ENCODE measurements around the gene MKX.

MKX gene, protein sequence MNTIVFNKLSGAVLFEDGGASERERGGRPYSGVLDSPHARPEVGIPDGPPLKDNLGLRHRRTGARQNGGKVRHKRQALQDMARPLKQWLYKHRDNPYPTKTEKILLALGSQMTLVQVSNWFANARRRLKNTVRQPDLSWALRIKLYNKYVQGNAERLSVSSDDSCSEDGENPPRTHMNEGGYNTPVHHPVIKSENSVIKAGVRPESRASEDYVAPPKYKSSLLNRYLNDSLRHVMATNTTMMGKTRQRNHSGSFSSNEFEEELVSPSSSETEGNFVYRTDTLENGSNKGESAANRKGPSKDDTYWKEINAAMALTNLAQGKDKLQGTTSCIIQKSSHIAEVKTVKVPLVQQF

DNA sequence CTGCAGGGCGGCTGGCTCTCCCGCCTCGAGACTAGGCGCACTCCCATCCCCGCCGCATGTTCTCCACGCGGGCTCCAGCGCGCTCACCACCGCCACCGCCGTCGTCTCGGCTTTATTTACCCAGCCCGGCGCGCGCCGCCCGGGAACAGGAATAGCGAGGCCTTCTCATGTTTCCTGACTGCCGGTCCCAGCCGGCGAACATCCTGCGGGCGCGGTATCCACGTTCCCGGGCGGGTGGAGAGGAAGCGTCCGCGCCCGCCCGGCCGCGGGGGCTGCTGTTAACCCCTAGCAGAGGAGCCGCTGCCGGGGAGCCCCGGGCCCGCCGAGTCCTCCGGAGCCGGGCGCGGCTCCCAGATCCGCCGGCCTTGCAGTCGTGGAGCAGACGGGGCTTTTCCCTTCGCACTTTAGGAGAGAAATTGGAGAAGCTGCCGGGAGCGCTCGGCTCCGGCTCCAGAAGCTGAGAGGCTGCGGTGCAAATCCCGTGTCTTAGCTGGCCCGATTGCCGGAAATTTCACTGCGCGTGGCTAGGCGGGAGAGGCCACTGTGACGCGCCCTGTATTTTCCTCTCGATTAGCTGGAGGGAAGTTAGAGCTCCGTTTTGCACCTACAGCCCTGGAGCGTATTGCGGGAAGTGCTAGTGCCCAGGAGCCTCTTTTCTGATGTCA is at the start of gene MKX:
TSS of gene MKX (minus strand) at position 88 of the 665 bp plus-strand sequence. CDS start 2,404 bp downstream, outside the sequence.
- peak; percentile 11 to 44 (median 20) for DNase-seq

DNA sequence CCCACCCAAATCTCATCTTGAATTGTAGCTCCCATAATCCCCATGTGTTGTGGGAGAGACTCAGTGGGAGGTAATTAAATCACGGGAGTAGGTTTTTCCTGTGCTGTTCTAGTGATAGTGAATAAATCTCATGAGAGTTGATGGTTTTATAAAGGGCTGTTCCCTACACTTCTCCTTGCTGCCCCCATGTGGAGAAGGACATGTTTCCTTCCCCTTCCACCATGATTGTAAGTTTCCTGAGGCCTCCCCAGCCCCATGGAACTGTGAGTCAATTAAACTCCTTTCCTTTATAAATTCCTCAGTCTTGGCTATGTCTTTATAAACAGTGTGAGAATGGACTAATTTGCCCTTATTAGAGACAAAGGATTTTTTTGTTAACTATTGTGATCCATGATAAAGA is 48.5 kb upstream of the MKX start:
- no peak for DNase-seq

DNA sequence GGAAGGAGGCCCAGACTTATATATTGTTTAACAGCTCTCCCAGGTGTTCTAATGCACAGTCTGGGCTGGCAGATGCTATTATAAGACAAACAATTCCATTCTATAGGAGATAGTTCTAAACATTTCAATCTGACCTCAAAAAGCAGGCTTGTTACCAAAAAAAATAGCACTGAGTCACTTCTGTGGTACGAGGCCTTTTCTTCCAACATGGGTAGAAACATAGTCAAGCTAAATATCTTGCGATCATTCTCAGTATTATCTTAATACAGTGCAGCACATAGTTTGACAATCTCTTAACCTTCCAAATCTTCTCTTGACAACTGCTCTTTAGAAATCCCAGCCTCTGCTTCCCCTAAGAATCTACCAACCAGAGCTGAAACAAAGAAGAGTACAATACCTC is 46.6 kb upstream of the MKX start:
- DNase-seq, result no peak

DNA sequence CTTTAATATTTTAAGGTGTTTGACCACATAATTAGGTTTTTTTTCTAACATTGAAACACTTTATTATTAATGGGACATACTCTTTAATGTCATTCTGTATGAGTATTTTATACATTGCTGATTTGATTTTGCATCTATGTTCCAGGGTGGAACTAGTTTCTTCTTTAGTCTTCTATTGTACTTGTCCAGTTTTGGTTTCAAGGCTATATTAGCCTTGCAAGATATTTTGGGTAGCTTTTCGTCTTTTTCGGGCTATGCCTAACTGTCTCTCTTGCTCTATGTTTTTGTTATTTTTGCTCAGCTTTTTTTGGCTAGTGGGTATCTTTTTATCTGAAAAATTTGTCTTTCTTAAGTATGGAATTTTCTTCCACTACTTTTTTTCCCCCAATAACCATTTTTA is 38.7 kb upstream of the MKX start:
- DNase-seq, result no peak

DNA sequence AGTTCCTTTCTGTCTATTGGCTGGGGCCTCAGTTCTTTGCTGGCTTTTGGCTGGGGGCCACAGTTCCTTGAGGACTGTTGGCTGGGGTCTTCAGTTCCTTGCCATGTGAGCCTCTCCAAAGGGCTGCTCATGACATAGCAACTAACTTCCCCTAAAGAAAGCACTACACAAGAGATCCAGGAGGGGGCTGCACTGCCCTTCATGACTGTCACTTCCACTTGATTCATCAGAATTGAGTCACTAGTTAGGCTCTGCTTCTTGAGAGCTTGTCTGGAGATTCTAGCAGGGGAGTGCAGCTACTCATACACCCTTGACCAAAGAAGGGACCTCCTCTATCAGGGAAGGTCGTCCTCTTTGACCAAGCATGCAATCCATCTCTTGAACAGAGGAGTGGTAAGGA is 38.0 kb upstream of the MKX start:
- peak in 3 of 6 experiments; percentile 5 to 39 (median 6) for DNase-seq

DNA sequence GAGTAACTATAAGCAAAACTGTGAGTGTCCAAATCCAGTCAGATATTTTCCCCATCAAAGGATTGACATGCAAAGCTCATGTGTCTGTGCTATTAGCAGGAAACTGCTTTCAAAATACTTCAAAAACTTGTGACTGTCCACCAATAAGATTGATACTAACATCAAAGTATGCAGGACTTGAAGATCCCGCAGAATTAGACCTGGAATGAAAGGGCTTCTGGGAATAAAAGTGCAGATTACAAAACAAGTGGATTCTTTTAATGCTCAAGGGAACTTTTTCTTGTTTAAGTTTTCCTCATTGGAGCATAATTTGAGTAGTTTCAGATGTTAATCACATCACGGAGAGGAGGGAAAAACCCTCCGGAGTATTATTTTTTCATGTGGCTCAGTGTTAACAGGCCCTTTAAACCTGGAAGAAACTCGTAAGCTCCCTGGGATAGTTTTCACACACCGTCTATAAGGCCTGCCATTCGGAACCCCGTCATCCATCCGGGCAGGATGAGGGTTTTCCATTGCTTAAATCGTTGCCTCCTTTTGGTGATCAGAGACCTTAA is 33.9 kb upstream of the MKX start:
- no peak for DNase-seq

DNA sequence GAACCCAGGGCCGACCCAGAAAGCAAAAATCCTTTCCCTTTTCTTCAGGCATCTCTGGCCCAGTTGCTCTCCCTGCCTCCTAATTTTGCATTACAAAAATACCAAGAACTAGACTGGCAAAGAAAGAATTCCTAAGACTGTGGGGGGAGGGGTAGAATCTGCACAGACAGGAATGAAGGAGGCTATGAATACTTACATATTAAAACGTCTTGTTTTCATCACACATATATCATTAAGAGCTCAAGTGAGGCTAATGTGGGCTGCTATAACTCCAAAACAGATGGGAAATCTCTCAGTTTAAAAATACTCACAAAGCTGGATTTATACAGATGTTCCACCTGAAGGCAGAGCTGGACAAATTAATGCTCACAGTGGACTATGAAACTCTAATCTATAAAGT is 29.2 kb upstream of the MKX start:
- no peak for DNase-seq

DNA sequence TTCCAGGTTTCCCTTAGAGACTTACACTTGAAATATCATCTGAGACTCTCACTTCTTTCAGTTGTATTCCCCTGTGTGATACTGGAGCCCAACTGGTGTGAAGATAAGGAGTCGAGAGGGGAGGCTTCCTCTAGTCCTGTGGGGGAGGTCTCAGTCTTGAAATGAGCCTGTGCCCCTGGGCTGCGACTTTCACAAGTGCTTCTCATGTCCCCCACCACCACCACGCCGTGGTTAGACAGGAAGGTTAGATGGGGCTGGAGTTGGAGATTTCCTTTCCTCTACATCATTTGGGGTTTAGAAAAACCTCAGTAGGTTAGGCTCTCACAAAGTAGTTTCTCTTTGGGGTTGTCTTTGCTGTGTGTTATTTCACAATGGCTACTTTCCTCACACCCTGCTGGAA is 25.6 kb upstream of the MKX start:
- DNase-seq, result no peak

DNA sequence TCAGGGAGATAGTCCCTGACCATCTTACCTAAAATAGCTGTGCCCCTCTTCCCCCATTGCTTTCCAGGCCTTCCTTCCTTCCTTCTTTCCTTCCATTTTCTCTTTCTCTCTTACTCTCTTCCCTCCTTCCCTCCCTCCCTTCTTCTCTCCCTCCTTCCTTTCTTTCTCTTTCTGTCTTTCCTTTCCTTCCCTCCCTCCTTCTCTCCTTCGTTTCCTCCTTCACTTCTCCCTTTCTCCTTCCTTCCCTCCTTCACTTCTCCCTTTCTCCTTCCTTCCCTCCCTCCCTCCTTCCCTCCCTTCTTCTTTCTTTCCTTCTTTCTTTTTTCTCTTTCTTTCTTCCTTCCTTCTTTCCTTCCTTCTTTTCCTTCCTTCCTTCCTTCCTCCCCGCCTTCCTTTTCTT is 24.6 kb upstream of the MKX start:
- DNase-seq, result no peak

DNA sequence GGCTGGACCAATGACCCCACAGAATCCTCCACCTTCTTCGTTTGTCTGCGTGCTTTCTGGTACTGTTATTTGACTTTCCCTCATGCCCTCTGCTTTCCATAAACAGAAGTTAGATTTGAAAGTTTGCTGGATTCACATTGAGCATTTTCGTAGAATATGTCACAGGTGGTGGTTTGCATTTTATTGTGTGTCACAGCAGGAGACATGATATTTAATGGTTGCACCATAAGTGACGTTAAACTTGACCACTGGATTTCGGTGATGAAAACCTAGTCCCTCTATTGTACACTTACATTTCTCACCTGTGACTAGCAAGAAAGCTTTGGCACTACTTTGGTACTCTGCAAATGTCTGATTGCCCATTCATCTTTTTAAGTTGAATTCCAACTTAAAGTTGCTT is 15.2 kb upstream of the MKX start:
- no peak for DNase-seq

DNA sequence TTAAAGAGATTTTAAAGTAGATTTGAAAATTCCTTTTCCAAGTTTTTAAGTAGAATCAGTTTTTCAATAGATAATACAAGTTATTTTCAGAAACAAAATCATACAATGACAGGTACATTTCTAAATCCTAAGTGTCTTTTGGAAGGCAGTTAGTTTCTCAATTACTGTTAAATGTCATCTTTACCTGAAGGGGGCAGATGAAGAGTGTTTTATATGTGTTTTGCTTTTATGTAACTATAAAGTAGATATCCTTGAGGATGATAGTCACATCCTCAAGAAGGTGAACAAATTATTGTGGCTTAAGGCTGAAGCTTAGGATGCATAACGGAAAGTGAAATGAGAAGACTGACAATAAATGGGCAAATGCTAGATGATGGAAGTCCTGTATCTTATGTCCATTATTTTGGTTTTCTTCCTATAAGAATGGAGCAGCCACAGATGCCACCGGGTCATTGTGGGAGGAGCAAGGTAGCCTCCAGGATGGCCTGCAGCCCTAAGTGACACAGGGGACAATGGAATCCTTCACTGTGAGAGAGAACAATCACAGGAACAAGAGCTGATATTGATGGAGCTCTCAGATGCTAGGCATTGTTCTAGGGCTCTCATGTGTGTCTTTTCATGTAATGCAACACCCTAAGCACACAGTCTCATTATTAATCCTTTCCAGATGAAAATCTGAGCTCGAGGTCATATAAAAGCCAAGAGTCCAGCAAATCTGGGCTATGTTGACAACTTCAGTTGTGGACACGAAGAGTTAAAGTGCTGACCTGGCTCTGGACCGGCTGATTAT is 14.1 kb upstream of the MKX start:
- DNase-seq, result no peak

DNA sequence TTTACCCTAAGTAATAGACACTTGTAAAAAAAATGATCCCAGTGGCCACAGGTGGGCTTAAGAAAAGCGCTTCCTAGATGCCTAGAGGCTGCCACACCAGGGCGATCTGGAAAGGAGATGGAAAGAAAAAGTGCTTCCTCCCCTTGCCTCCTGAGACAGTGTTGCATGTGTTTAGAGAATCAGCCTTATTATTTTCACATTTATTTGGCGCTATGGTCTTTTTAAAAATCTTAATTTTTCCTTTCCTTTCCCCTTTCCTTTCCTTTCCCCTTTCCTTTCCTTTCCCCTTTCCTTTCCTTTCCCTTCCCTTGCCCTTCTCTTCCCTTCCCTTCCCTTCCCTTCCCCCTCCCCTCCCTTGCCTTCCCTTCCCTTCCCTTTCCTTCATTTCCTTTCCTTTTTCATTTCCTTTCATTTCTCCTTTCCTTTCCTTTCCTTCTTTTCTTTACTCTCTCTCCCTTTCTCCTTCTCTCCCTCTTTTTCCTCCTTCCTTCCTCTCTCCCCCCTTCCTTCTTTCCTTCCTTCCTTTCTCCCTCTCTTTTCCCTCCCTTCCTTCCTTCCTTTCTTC is 7.1 kb upstream of the MKX start:
- DNase-seq, result no peak

DNA sequence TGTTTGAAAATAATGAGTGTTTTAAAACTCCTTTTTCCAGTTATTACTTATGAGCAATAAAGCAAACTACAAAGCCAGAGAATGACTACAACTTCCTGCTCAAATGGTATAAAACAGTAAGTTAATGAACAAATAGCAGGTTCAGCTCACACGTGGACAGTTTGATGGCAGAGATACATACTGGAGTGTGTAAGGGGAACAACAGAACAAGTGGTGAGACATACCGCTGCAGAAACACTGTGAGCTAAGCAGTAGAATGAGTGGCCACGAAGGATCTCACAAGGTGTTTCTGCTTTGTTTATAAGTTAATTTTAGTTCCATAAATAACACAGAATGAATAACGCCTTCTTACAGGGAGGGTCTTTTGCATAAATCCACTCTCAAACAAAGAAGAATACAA is 3.0 kb upstream of the MKX start:
- no peak for DNase-seq

DNA sequence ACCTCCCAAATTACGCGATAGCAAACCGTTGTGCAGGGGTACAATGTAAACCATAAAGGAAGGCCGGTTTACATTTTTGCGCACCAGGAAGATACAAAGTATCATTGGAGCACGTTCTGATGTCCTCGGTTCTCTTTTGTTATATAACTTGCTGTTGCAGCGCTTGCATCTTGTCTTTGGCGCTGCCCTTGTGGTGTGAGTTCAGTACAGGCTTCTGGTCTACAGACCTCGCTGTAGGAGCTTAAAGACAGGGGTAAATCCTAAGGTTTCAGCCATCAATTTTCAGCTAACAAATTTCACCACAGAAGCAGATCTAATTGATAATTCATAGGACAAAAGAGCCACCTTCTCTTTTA is 1.5 kb upstream of the MKX start:
- DNase-seq, result no peak

DNA sequence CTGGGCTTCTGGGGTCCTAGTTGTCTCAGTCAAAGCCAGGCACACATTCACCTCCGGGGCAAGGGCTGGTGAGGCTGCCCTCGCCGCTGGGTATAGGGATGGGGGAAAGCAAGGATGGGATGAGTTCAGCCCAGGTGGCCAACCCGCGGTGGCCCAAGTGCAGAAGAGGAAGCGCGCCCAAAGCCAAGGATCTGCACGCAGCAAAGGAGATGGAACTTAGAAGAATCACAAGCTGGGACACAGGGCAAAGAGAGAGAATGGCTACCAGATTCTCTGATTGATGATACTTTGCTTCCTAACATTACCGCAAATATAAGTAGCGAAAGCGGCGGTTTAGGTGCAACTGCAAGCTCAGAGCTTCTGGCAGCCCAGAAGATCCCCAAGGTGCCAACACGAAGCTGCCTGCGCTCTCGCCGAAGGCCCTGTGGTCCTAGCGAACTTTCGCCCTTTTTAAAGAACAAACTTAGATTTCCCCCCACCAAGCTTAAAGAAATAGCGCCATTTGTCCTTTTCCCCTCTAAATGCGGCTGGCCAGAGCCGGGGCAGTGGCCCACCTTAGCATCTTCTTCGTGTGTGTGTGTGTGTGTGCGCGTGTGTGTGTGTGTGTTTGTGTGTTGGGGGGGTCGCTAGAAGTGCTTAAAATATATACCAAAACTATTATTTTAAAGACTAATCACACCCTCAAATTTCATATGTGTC is 927 bp upstream of the MKX start:
- DNase-seq, result no peak

DNA sequence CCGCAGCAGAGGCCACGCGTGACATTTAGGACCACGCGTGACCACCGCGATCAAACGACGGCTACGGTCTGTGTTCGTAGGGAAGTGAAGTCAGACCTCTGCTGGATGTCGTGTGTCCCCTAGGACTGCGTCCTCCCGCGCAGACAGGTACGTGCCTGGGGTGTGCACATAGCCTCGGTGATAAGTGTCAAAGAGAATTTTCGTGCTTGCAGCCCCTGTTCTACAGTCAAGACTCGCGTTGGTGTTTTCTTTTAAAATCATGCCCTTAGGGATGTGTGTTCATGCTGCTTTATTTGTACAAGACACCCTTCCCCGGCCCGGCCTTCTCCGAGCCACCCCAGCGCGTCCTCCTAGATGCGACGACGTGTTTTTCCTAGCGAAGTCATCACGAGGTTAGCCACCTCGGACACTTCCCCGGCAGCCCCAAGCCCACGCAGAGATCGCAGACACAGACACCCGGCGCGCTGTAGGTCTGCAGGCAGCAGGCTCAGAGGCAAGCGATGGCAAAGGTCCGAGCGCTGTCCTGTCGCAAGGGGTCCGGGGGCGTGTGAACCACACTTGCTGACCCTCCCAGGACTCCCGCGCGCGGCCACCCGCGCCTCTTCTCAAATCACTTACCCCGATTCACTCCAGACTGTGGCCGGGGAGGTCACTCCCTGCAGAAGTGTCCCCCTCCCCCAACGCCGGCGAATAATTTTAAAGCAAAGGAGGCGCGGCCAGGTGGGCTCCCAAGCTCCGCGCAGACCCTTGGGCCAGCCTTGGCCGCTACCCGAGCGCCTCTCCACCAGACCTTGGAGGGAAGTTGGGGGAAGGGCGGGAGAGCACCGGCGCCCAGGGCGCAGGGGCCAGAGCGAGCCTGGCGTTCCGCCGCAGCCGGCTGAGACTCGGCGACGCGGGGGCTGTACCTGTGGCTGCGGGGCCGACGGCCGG is 552 bp downstream of the MKX start:
- DNase-seq, result peak in 3 of 6 experiments; percentile 18 to 61 (median 42)

DNA sequence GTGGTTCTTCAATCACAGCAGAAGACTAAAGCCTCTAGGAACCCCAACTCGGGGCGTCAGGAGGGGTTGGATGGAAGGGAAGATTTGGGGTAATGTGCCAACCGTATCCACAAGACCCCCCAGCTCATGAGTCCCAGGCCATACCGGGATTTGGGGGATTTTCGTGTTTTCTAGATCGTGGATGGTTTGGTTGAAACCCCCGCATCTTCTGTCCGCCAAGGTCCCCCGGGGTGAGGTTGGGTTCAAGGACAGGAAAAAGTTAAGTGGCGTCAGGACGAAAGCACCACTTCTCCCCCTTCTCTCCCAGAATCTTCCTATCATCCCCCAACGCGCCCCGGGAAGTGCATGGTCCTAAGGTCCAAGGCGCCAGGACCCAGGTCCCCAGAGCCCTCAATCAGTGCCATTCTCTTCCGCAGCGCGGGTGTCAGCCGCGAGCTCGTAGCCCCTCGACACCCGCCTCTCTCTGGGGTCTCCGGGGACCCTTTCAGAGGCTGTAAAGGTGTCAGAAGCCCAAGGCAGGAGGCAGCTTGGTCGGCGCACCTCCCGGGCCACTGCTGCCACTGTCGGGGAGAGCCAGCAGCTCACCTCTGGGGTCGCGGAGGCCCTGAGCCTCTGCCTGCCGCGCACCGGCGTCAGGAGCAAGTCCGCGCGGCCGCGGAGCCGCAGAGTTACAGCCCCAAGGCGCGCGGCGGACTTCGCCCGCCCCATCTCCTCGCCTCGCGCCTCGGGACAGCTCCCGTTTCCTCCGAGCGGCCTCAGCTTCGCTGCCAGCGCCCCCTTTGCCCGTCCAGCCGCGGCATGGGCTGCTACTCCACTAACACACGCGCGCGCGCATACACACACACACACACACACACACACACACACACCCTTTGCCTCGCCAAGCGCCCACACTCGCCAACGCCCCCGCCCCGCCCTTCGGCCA is 1.5 kb downstream of the MKX start:
- DNase-seq, result peak in 2 of 6 experiments; percentile 42 to 61

DNA sequence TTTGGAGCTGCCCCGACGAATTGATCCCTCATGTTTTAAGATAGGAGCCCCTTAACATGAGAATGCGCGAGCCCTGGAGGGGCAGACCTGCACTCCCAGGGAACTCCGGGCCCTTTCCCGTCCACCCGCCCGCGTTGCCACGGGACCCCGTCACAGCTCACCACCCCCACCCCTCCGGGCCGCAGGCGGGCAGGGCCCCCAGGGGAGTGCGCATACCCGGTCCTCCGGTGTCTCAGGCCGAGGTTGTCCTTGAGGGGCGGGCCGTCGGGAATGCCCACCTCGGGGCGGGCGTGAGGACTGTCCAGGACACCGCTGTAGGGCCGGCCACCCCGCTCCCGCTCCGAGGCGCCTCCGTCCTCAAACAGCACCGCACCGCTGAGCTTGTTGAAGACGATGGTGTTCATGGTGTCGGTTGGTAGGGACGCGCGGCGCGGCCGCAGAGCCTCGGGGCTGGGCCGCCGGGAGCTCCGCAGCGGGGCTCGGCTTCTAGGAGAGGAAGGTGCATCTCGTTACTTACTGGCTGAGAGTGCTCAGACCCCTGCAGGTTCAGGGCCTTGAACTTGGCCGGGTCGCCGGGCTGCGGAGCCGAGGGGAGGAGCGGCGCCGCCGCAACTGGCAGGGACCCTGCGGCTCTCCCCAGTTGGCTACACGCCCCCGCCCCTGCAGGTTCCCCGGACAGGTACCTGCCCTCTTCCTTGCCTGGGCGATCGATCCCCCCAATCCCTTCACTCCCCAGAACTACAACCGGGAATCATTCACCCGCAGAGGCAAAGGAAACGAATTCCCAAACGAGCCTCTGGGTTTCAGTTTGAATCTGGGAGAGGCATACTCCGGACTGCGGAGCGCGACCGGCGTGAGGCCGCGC is 2.4 kb downstream of the MKX start:
- peak in 3 of 6 experiments; percentile 28 to 71 (median 43) for DNase-seq
